Spinal cord (tissue), 10 donors: Measurements from ENCODE around the gene HINT1. TPM values are rescaled to one million over a fixed set of nuclear protein-coding genes. Genes with fewer than 3 reads are reported as not detected.

Experiments
- DNase-seq, 6 donors: peaks; one replicate each; pipeline versions ENCODE4 v3.0.0 to v3.0.0-alpha.2; 2013 to 2015; ENCODE audit warnings: low spot score in 6 of 6, low read depth in 4 of 6
- H3K27ac ChIP-seq: one replicate; pipeline ENCODE4 v1.5.1; 2013; ENCODE audit warnings: low read depth, low read length, control low read depth
- H3K27me3 ChIP-seq: one replicate; pipeline ENCODE4 v1.6.1; 2013; ENCODE audit warnings: low read length; ENCODE audit not compliant: control insufficient read depth, insufficient read depth
- H3K36me3 ChIP-seq: one replicate; pipeline ENCODE4 v1.6.1; 2013; ENCODE audit warnings: low read length; ENCODE audit not compliant: control insufficient read depth, insufficient read depth
- H3K4me1 ChIP-seq: one replicate; pipeline ENCODE4 v1.6.1; 2013; ENCODE audit warnings: low read length; ENCODE audit not compliant: control insufficient read depth, insufficient read depth
- H3K4me3 ChIP-seq: one replicate; pipeline ENCODE4 v1.5.1; 2013; ENCODE audit warnings: low read depth, low read length, control low read depth
- H3K9me3 ChIP-seq: one replicate; pipeline ENCODE4 v1.6.1; 2013; ENCODE audit warnings: low read length; ENCODE audit not compliant: control insufficient read depth, insufficient read depth
- WGBS: methylation state at CpG from one replicate; pipeline ENCODE4 v1.1.5; 2013; ENCODE audit warnings: missing lambda C conversion rate; ENCODE audit not compliant: insufficient coverage; 5-methylcytosine and 5-hydroxymethylcytosine counted together
- long read RNA-seq, 4 donors: transcript quantifications; one replicate each; lab custom pipeline, GENCODE V29; 2026
- polyA plus RNA-seq, 2 donors: library from polyadenylated mRNA; unstranded; fragments of 120-200 nt; gene quantifications; one replicate each; pipeline ENCODE4 v1.2.1, GENCODE V29; 2013; ENCODE audit not compliant: insufficient read length in 2 of 2
- total RNA-seq, 2 donors: library from RNA; depleted of rRNA in 1 of 2; stranded (reverse); fragments of 120-200 nt in 1 of 2; fragments of >200 nt in 1 of 2; gene quantifications; one replicate each; pipeline versions ENCODE4 v1.2.3 to v1.2.4, GENCODE V29; 2013 to 2014
- donor health status: healthy.

HINT1 gene
- total RNA-seq (100 to 1,000 TPM; 172 to 229 TPM), polyA plus RNA-seq (100 to 1,000 TPM; 391 to 397 TPM)
- long read RNA-seq, donor 1, transcript HINT1-204 (2 exons, 681 nt) = minor isoform, 8 of 967 reads
- long read RNA-seq, donor 1, transcript HINT1-209 (3 exons, 656 nt) = minor isoform, 16 of 967 reads
- long read RNA-seq, donor 1, transcript HINT1-201 (3 exons, 1,081 nt) = major isoform, 452 of 967 reads
- long read RNA-seq, donor 1, partial matches to known transcripts = 471 of 967 reads
- long read RNA-seq, donor 1, other reads (novel, unspliced or antisense) = 20 of 967 reads
- long read RNA-seq, donor 2, transcript HINT1-209 (3 exons, 656 nt) = minor isoform, 14 of 249 reads
- long read RNA-seq, donor 2, transcript HINT1-201 (3 exons, 1,081 nt) = major isoform, 196 of 249 reads
- long read RNA-seq, donor 2, partial matches to known transcripts = 29 of 249 reads
- long read RNA-seq, donor 2, other reads (novel, unspliced or antisense) = 9 of 249 reads
- long read RNA-seq, donor 3, transcript HINT1-201 (3 exons, 1,081 nt) = major isoform, 259 of 322 reads
- long read RNA-seq, donor 3, transcript HINT1-209 (3 exons, 656 nt) = minor isoform, 9 of 322 reads
- long read RNA-seq, donor 3, partial matches to known transcripts = 26 of 322 reads
- long read RNA-seq, donor 3, other reads (novel, unspliced or antisense) = 26 of 322 reads
- long read RNA-seq, donor 4, transcript HINT1-201 (3 exons, 1,081 nt) = major isoform, 695 of 852 reads
- long read RNA-seq, donor 4, transcript HINT1-209 (3 exons, 656 nt) = minor isoform, 5 of 852 reads
- long read RNA-seq, donor 4, transcript HINT1-204 (2 exons, 681 nt) = minor isoform, 9 of 852 reads
- long read RNA-seq, donor 4, partial matches to known transcripts = 98 of 852 reads
- long read RNA-seq, donor 4, other reads (novel, unspliced or antisense) = 45 of 852 reads

GRCh38 chr5:131165119-131165727 lies at the start of gene HINT1:
TSS of gene HINT1 (minus strand) at chr5:131165256. CDS start at chr5:131165205, 51 bp downstream.
- no peaks in the 10 kb centered on the region for H3K27me3 ChIP-seq
- peak within 1 kb of the TSS; percentile 96 for H3K27ac ChIP-seq
- H3K9me3 ChIP-seq = no peaks in the 10 kb centered on the region
- H3K36me3 ChIP-seq = peaks cover 12% of the 10 kb centered on the region
- 0% methylated on average over 31 of the region's 33 CpGs for WGBS
- H3K4me1 ChIP-seq = no peaks in the 10 kb centered on the region
- peak within 1 kb of the TSS; percentile 95 for H3K4me3 ChIP-seq
- peak; percentile 75 to 97 (median 87) for DNase-seq

- peak in 2 of 6 donors; percentile 34 to 61 for DNase-seq
- 46% methylated on average over 3 of the region's 3 CpGs for WGBS
- Histone ChIP-seq H3K36me3 (no peaks in the 10 kb centered on the region), H3K4me1 (peaks cover 4% of the 10 kb centered on the region), H3K9me3 (no peaks in the 10 kb centered on the region), H3K4me3 (no peak overlapping the region), H3K27ac (no peak overlapping the region), H3K27me3 (no peaks in the 10 kb centered on the region)
These were observed 49.7 kb upstream of the HINT1 start for GRCh38 chr5:131214609-131215227.

- Histone ChIP-seq H3K4me3 (no peak overlapping the region), H3K9me3 (no peaks in the 10 kb centered on the region), H3K36me3 (no peaks in the 10 kb centered on the region), H3K27ac (no peak overlapping the region), H3K4me1 (peaks cover 4% of the 10 kb centered on the region), H3K27me3 (no peaks in the 10 kb centered on the region)
- no peak for DNase-seq
- WGBS = 100% methylated on average over 2 of the region's 5 CpGs
These were observed 47.5 kb upstream of the HINT1 start for GRCh38 chr5:131212471-131213021.

- Histone ChIP-seq H3K36me3 (no peaks in the 10 kb centered on the region), H3K27me3 (no peaks in the 10 kb centered on the region), H3K27ac (no peak overlapping the region), H3K9me3 (no peaks in the 10 kb centered on the region), H3K4me3 (no peak overlapping the region), H3K4me1 (peaks cover 4% of the 10 kb centered on the region)
- 97% methylated on average over 4 of the region's 5 CpGs for WGBS
- DNase-seq = no peak
These were observed 46.6 kb upstream of the HINT1 start for GRCh38 chr5:131211669-131212068.

- no peaks in the 10 kb centered on the region for H3K27me3 ChIP-seq
- DNase-seq = no peak
- H3K4me3 ChIP-seq = no peak overlapping the region
- peaks cover 4% of the 10 kb centered on the region for H3K4me1 ChIP-seq
- no peaks in the 10 kb centered on the region for H3K36me3 ChIP-seq
- H3K9me3 ChIP-seq = no peaks in the 10 kb centered on the region
- no peak overlapping the region for H3K27ac ChIP-seq
These were observed 45.1 kb upstream of the HINT1 start for GRCh38 chr5:131210151-131210510.

GRCh38 chr5:131209506-131210150 lies 44.6 kb upstream of the HINT1 start:
- Histone ChIP-seq H3K4me3 (no peak overlapping the region), H3K27ac (no peak overlapping the region), H3K27me3 (no peaks in the 10 kb centered on the region), H3K4me1 (peaks cover 3% of the 10 kb centered on the region), H3K9me3 (no peaks in the 10 kb centered on the region), H3K36me3 (no peaks in the 10 kb centered on the region)
- peak in 2 of 6 donors; percentile 42 to 51 for DNase-seq
- WGBS = 38% methylated on average over 2 of the region's 6 CpGs

GRCh38 chr5:131209175-131209505 lies 44.1 kb upstream of the HINT1 start:
- no peaks in the 10 kb centered on the region for H3K9me3 ChIP-seq
- H3K27me3 ChIP-seq = no peaks in the 10 kb centered on the region
- no peak overlapping the region for H3K27ac ChIP-seq
- no peak for DNase-seq
- H3K36me3 ChIP-seq = no peaks in the 10 kb centered on the region
- H3K4me3 ChIP-seq = no peak overlapping the region
- WGBS = 100% methylated on average over 1 of the region's 1 CpG
- no peaks in the 10 kb centered on the region for H3K4me1 ChIP-seq

- Histone ChIP-seq H3K36me3 (no peaks in the 10 kb centered on the region), H3K4me3 (no peak overlapping the region), H3K27me3 (no peaks in the 10 kb centered on the region), H3K9me3 (no peaks in the 10 kb centered on the region), H3K4me1 (no peaks in the 10 kb centered on the region), H3K27ac (no peak overlapping the region)
- DNase-seq = no peak
- no CpG with 5 or more reads among the region's 1 CpG for WGBS
These were observed 41.7 kb upstream of the HINT1 start for GRCh38 chr5:131206772-131207171.

GRCh38 chr5:131206061-131206460 lies 41.0 kb upstream of the HINT1 start:
- Histone ChIP-seq H3K4me1 (no peaks in the 10 kb centered on the region), H3K27ac (no peak overlapping the region), H3K4me3 (no peak overlapping the region), H3K36me3 (no peaks in the 10 kb centered on the region), H3K27me3 (no peaks in the 10 kb centered on the region), H3K9me3 (no peaks in the 10 kb centered on the region)
- WGBS = 88% methylated on average over 1 of the region's 2 CpGs
- DNase-seq = no peak
